Activated CD8-positive, alpha-beta memory T cell treated with anti-CD3 and anti-CD28 coated beads, Interleukin-2, amount 50 U/mL, for 48 hours (primary cell): ENCODE data around the gene PPM1H.

Source experiments
- DNase-seq: peaks from one replicate; pipeline ENCODE4 v3.0.0-alpha.2; 2020

Gene PPM1H

GRCh38 chr12:62865937-62866336 is 69.0 kb downstream of the PPM1H start:
- DNase-seq = no peak

GRCh38 chr12:62865065-62865464 is 69.9 kb downstream of the PPM1H start:
- no peak for DNase-seq

GRCh38 chr12:62862259-62862881 is 72.6 kb downstream of the PPM1H start:
- DNase-seq = no peak

- DNase-seq = no peak
Observed at GRCh38 chr12:62861586-62861985, 73.4 kb downstream of the PPM1H start.

- no peak for DNase-seq
Observed at GRCh38 chr12:62860501-62861411, 74.2 kb downstream of the PPM1H start.

GRCh38 chr12:62860020-62860419 is 74.9 kb downstream of the PPM1H start:
- DNase-seq = no peak

- no peak for DNase-seq
Observed at GRCh38 chr12:62859321-62859737, 75.6 kb downstream of the PPM1H start.

GRCh38 chr12:62856454-62856853 is 78.5 kb downstream of the PPM1H start:
- no peak for DNase-seq

- DNase-seq = no peak
Observed at GRCh38 chr12:62854024-62854423, 80.9 kb downstream of the PPM1H start.

GRCh38 chr12:62849398-62849797 is 85.6 kb downstream of the PPM1H start:
- DNase-seq = no peak

- DNase-seq = no peak
Observed at GRCh38 chr12:62848418-62848817, 86.5 kb downstream of the PPM1H start.

- no peak for DNase-seq
Observed at GRCh38 chr12:62847709-62848108, 87.2 kb downstream of the PPM1H start.

- DNase-seq = no peak
Observed at GRCh38 chr12:62846491-62846890, 88.5 kb downstream of the PPM1H start.

- no peak for DNase-seq
Observed at GRCh38 chr12:62844915-62845314, 90.0 kb downstream of the PPM1H start.

- no peak for DNase-seq
Observed at GRCh38 chr12:62843716-62844115, 91.2 kb downstream of the PPM1H start.

- no peak for DNase-seq
Observed at GRCh38 chr12:62841846-62842245, 93.1 kb downstream of the PPM1H start.

GRCh38 chr12:62840806-62841205 is 94.1 kb downstream of the PPM1H start:
- DNase-seq = no peak

GRCh38 chr12:62839869-62840660 is 94.9 kb downstream of the PPM1H start:
- no peak for DNase-seq

GRCh38 chr12:62834971-62835547 is 99.9 kb downstream of the PPM1H start:
- no peak for DNase-seq

- DNase-seq = no peak
Observed at GRCh38 chr12:62834406-62834805, 100.5 kb downstream of the PPM1H start.

GRCh38 chr12:62833634-62834033 is 101.3 kb downstream of the PPM1H start:
- DNase-seq = no peak

GRCh38 chr12:62832558-62832957 is 102.4 kb downstream of the PPM1H start:
- DNase-seq = no peak

- DNase-seq = no peak
Observed at GRCh38 chr12:62832027-62832426, 102.9 kb downstream of the PPM1H start.
